HCT116 (cell line): ENCODE measurements around the gene SDK1. TPM values are rescaled to one million over a fixed set of nuclear protein-coding genes. Genes with fewer than 3 reads are reported as not detected.
"Not testable (repeated sequence)": the region's sequence is repeated elsewhere in the genome, so short reads cannot be mapped to it uniquely, and the experiment has no call there.

ENCODE experiments used
- ATAC-seq: fragments of 200-7000 bp; cut with Tn5 transposase; 2 replicates; pipeline ENCODE4 v1.9.1; 2020; ENCODE audit warnings: mild to moderate bottlenecking, moderate library complexity
- BruUV-seq: library from RNA; stranded (reverse); fragments of 400-500 nt; replicated peaks from 2 replicates; lab custom pipeline; 2021; lab: Mats Ljungman, UMichigan
- CTCF ChIA-PET: fragments of 300-600 bp; sonication (Branson Sonifier 250); formaldehyde crosslinking; loops from one replicate; lab custom pipeline; 2021; ENCODE audit warnings: antibody characterized with exemption; lab: Charles Lee
- POLR2A ChIA-PET: fragments of 300-600, 350-600 bp; sonication (Branson Sonifier 250); formaldehyde crosslinking; loops from one replicate; lab custom pipeline; 2021; ENCODE audit warnings: antibody characterized with exemption; lab: Charles Lee
- RAD21 ChIA-PET, 2 experiments: fragments of 300-600 bp; sonication (Branson Sonifier 250); formaldehyde crosslinking; loops; one replicate each; lab custom pipeline; 2023; ENCODE audit warnings: low total read pairs in 2 of 2; ENCODE audit not compliant: uncharacterized antibody in 2 of 2, unreplicated experiment in 2 of 2, low non-redundant PET in 1 of 2; lab: Charles Lee
- DNase-seq: peaks from one replicate; pipeline ENCODE4 v3.0.0-alpha.2; 2010; ENCODE audit warnings: low read depth, low spot score
- H2AFZ ChIP-seq: fragments of 200-600 bp; shearing (Covaris generic), sonication (generic); 2 replicates; pipeline ENCODE4 v1.6.1; 2017; ENCODE audit warnings: low read depth, mixed run types, mixed read lengths, antibody characterized with exemption, low read length; ENCODE audit not compliant: poor library complexity, severe bottlenecking
- H3K27ac ChIP-seq: 2 replicates; pipeline ENCODE4 v1.5.1; 2012; ENCODE audit warnings: low read depth, low read length
- H3K27me3 ChIP-seq: fragments of 200-600 bp; sonication (generic); 2 replicates; pipeline ENCODE4 v1.6.1; 2016; ENCODE audit warnings: mixed run types, low read length, mixed read lengths; ENCODE audit not compliant: insufficient read depth
- H3K36me3 ChIP-seq, 2 experiments: fragments of 200-500 bp in 1 of 2; fragments of 200-600 bp in 1 of 2; sonication (Bioruptor generic) in 1 of 2; sonication (generic) in 1 of 2; 2 replicates each; pipeline versions ENCODE4 v1.5.1 to v1.6.1; 2014 to 2016; ENCODE audit warnings: low read length in 2 of 2, inconsistent platforms in 1 of 2, mixed read lengths in 1 of 2, mixed run types in 1 of 2; ENCODE audit not compliant: insufficient read depth in 2 of 2, control insufficient read depth in 1 of 2
- H3K4me1 ChIP-seq, 2 experiments: fragments of 200-600 bp in 1 of 2; sonication (generic) in 1 of 2; 2 replicates each; pipeline versions ENCODE4 v1.5.1 to v1.6.1; 2012 to 2017; ENCODE audit warnings: low read length in 2 of 2, inconsistent platforms in 1 of 2, mild to moderate bottlenecking in 1 of 2, mixed read lengths in 1 of 2, mixed run types in 1 of 2, moderate library complexity in 1 of 2; ENCODE audit not compliant: insufficient read depth in 2 of 2, control insufficient read depth in 1 of 2
- H3K4me2 ChIP-seq: fragments of 200-600 bp; sonication (generic); 2 replicates; pipeline ENCODE4 v1.6.1; 2017; ENCODE audit warnings: mixed run types, low read length, mixed read lengths
- H3K4me3 ChIP-seq, 2 experiments: fragments of 200-600 bp in 1 of 2; sonication (generic) in 1 of 2; replicated peaks in 1 of 2; 2 replicates each; pipeline ENCODE4 v1.5.1; 2011 to 2016; ENCODE audit warnings: low read length in 2 of 2, control low read depth in 1 of 2, low read depth in 1 of 2, mild to moderate bottlenecking in 1 of 2, mixed read lengths in 1 of 2, mixed run types in 1 of 2
- H3K79me2 ChIP-seq: fragments of 200-600 bp; sonication (generic); 2 replicates; pipeline ENCODE4 v1.6.1; 2017; ENCODE audit warnings: mild to moderate bottlenecking, mixed run types, low read length, moderate library complexity, mixed read lengths; ENCODE audit not compliant: insufficient read depth
- H3K9ac ChIP-seq: fragments of 200-600 bp; sonication (generic); 2 replicates; pipeline ENCODE4 v1.6.1; 2016; ENCODE audit warnings: low read length, mixed read lengths
- H3K9me2 ChIP-seq: fragments of 200-600 bp; sonication (generic), shearing (Covaris generic); 2 replicates; pipeline ENCODE4 v1.6.1; 2017; ENCODE audit warnings: mixed run types, mild to moderate bottlenecking, moderate library complexity; ENCODE audit not compliant: insufficient read depth
- H3K9me3 ChIP-seq, 2 experiments: fragments of 200-500 bp in 1 of 2; fragments of 200-600 bp in 1 of 2; sonication (Bioruptor generic) in 1 of 2; sonication (generic) in 1 of 2; 2 replicates each; pipeline ENCODE4 v1.6.1; 2014 to 2017; ENCODE audit warnings: low read length in 2 of 2, mixed read lengths in 2 of 2, inconsistent platforms in 1 of 2, low read depth in 1 of 2, mild to moderate bottlenecking in 1 of 2, mixed run types in 1 of 2, moderate library complexity in 1 of 2; ENCODE audit not compliant: control insufficient read depth in 1 of 2, insufficient read depth in 1 of 2
- H4K20me1 ChIP-seq: fragments of 200-600 bp; sonication (generic), shearing (Covaris generic); 2 replicates; pipeline ENCODE4 v1.6.1; 2017; ENCODE audit warnings: mixed run types, mild to moderate bottlenecking, moderate library complexity; ENCODE audit not compliant: insufficient read depth
- ATF3 ChIP-seq: IDR thresholded peaks from 2 replicates; pipeline ENCODE4 v1.6.1; 2012
- CEBPB ChIP-seq: IDR thresholded peaks from 2 replicates; pipeline ENCODE4 v1.6.1; 2012; ENCODE audit warnings: low read depth
- ELF1 ChIP-seq: IDR thresholded peaks from 2 replicates; pipeline ENCODE4 v1.6.1; 2012; ENCODE audit warnings: low read depth, borderline replicate concordance
- FOSL1 ChIP-seq: IDR thresholded peaks from 2 replicates; pipeline ENCODE4 v1.6.1; 2012; ENCODE audit warnings: low read depth
- JUND ChIP-seq: IDR thresholded peaks from 2 replicates; pipeline ENCODE4 v1.6.1; 2012
- MAX ChIP-seq: IDR thresholded peaks from 2 replicates; pipeline ENCODE4 v1.6.1; 2012
- POLR2A ChIP-seq: IDR thresholded peaks from 2 replicates; pipeline ENCODE4 v1.7.0; 2011; ENCODE audit warnings: borderline replicate concordance; ENCODE audit not compliant: insufficient read depth, insufficient read length; ENCODE audit errors: extremely low read depth
- RAD21 ChIP-seq: IDR thresholded peaks from 2 replicates; pipeline ENCODE4 v1.6.1; 2012; ENCODE audit warnings: low read depth, mild to moderate bottlenecking
- REST ChIP-seq: IDR thresholded peaks from 2 replicates; pipeline ENCODE4 v1.6.1; 2012; ENCODE audit warnings: low read depth
- SIN3A ChIP-seq: IDR thresholded peaks from 2 replicates; pipeline ENCODE4 v1.6.1; 2012; ENCODE audit warnings: low read depth
- SP1 ChIP-seq: IDR thresholded peaks from 2 replicates; pipeline ENCODE4 v1.6.1; 2012; ENCODE audit warnings: low read depth
- SRF ChIP-seq: IDR thresholded peaks from 2 replicates; pipeline ENCODE4 v1.6.1; 2012; ENCODE audit warnings: low read depth
- TCF7L2 ChIP-seq: IDR thresholded peaks from 2 replicates; pipeline ENCODE4 v1.7.0; 2011; ENCODE audit warnings: borderline replicate concordance, inconsistent platforms; ENCODE audit not compliant: insufficient read depth, insufficient read length; ENCODE audit errors: extremely low read depth
- ZBTB33 ChIP-seq: IDR thresholded peaks from 2 replicates; pipeline ENCODE4 v1.6.1; 2011; ENCODE audit warnings: mild to moderate bottlenecking, low read length, moderate library complexity; ENCODE audit not compliant: insufficient replicate concordance; ENCODE audit errors: extremely low read depth
- intact Hi-C: fragments of 100-400 bp; cut with micrococcal nuclease; formaldehyde crosslinking; loops from 2 replicates; pipeline ENCODE4 v1.10.0; 2022
- total RNA-seq: library from RNA; stranded (reverse); gene quantifications from one replicate; pipeline ENCODE4 v1.2.1, GENCODE V29; 2021; ENCODE audit not compliant: unreplicated experiment

Gene SDK1
- total RNA-seq, 1 experiment from 2014 or later: 0.05 TPM

DNA sequence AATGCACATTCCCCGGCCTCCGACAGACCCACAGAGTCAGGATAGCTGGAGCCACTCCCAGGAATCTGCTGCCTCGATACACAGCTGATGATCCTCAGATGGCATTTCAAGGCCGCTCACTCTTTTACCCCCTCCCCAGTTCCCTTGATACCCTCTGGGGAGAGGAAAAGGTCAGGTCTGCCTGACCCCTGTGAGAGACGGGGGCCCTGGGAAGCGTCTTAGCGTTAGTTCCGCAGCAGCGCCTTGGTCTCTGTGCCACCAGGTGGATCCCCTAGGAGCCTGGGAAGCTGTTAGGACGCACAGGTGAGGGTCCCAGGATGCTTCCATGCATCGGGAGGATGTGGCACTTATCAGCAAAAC lies 960.5 kb downstream of the SDK1 start:
- intact Hi-C loops: no loop called here
- Histone ChIP-seq H4K20me1 (no peaks in the 10 kb centered on the region), H3K9me2 (no peaks in the 10 kb centered on the region), H2AFZ (no peak overlapping the region), H3K4me3 (no peak overlapping the region), H3K4me2 (no peak overlapping the region), H3K9ac (no peak overlapping the region), H3K27me3 (no peaks in the 10 kb centered on the region; the same call in 1 of the 2 replicates), H3K27ac (no peak overlapping the region), H3K9me3 (no peaks in the 10 kb centered on the region), H3K36me3 (no peaks in the 10 kb centered on the region)
- POLR2A ChIA-PET: no interaction called here
- DNase-seq (no peak), ATAC-seq (no peak)
- RAD21 ChIA-PET: no interaction called here
- BruUV-seq: no TSS peak
- CTCF ChIA-PET: no interaction called here
- TF ChIP-seq FOSL1 (no peak), POLR2A (no peak), SRF (no peak), SP1 (no peak), ZBTB33 (no peak), SIN3A (no peak), REST (no peak), TCF7L2 (no peak), RAD21 (no peak), JUND (no peak), MAX (no peak), ATF3 (no peak), CEBPB (no peak), ELF1 (no peak)
- TF ChIP-seq, all 23 proteins: peak for 0
- H3K4me1 ChIP-seq: no peaks in the 10 kb centered on the region
- no peaks in the 10 kb centered on the region for H3K79me2 ChIP-seq

DNA sequence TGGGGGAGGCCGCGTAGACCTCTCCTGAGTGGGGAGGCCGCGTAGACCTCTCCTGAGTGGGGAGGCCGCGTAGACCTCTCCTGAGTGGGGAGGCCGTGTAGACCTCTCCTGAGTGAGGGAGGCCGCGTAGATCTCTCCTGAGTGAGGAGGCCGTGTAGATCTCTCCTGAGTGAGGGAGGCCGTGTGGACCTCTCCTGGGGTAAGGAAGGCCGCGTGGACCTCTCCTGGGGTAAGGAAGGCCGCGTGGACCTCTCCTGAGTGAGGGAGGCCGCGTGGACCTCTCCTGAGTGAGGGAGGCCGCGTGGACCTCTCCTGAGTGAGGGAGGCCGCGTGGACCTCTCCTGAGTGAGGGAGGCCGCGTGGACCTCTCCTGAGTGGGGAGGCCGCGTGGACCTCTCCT lies 963.2 kb downstream of the SDK1 start:
- H4K20me1 ChIP-seq, H3K27me3 ChIP-seq, H3K36me3 ChIP-seq, H3K9me3 ChIP-seq, H2AFZ ChIP-seq, H3K9ac ChIP-seq, H3K27ac ChIP-seq, CTCF ChIA-PET, DNase-seq, POLR2A ChIA-PET, H3K4me2 ChIP-seq, BruUV-seq, RAD21 ChIA-PET, ATAC-seq, H3K4me3 ChIP-seq, intact Hi-C loops, H3K4me1 ChIP-seq, H3K9me2 ChIP-seq, H3K79me2 ChIP-seq: not testable (repeated sequence)
